ENCODE results near the gene CAMK1D.

Gene CAMK1D

DNA sequence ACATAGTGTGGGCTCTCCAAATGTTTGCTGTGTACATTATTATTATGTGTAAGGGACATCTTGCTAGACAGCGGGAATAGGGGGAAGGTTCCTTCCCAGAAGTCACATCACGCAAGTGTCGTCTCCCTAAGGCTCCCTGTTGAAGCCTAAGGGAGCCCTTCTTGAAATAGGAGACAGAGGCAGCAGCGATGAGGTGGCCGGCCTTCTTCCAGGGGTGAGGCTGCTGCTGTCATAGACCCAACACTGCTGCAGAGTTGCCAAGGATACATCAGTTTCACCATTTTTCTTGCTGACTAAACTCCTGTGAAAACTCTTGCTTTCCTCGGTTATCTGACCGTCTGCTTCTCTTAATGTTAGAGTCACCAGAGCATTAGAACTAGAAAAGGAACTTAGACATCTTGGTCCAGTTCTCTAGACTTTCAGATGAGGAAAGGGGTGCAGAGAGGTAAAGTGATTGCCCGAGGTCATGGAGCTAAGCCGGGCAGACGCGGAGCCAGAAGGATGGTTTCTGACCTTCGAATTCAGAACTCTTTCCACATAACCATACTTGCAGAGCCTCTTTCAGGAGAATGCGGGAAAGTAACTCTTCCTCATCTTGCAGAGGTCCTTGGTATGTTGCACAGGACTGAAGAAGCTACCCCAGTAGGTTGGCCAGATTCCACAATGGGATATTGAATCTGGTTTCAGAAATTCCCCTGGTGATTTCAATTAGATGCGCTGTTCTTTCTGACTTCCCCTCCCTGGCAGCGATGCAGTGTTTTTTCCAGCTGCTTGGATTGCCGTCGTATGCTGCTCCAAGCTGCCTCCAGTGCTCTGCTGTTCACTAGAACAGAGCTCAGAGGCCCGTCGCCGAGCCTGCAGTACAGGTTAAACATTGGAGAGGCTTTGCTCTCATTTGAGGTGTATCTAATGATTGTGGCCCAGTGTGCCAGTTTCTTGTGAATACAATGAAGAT, 217.1 kb downstream of the CAMK1D start:
- DNase-seq, result no peak

DNA sequence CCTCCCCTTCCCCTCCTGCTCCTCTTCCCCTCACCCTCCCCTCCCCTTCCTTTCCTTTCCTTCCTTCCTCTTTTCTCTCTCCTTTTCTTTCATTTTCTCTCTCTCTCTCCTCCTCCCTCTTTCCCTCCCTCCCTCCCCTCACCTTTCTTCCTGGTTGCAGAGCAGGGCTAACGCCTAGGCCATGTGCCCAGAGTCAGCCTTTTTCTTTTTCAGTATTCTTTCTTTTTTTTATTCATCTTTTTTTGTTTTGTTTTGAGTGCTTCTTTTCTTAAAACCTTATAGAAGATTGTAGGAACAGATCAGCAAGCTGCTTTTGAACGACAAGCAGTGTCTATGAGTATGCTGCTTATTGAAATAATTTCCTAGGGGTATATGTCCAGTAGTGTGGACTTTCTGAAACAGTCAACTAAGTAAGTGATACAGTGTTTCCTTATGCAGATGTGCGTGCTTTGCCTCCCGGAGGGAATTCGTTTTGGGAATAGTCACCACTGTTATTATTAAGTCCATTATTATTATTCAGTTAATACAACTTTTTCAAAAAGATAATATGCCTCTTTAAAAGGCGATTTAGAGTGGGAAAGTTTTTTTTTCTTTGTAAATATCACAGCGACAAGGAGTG, 219.2 kb downstream of the CAMK1D start:
- DNase-seq, result no peak

DNA sequence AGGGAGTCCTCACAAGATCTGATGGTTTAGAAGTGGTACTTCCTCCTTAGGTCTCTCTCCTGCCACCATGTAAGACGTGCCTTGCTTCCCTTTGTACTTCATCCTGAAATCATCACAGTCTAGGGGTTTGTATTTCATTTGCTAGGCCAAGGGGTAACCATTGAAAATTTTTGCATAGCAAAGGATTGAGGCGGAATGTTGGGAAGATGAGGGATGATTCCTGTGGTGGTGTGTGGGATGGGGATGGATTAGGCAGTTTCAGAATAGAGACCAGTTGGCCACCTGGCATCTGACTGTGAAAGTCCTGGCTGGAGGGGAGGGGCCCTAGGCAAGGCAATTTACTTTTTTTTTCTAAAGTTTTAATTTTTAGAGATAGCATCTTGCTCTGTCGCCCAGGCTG, 222.9 kb downstream of the CAMK1D start:
- no peak for DNase-seq

DNA sequence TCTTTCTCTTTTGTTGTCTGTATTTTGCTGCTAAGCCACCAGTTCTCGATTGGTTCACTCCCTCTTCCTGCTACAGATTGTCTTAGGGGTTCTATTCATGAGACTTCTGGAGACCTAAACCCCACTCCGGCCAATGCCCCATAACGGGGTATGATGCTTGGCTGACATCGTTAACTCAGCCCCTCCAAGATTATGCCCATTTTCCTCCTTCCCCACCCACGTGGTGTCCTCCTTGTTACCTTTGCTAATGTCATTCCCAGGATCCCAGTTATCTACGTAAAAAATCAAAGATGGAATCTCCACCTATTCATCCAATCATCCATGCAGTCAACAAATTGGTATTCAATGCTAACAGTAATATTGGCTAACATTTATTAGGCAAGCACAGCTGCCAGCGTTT, 228.3 kb downstream of the CAMK1D start:
- DNase-seq, result no peak

DNA sequence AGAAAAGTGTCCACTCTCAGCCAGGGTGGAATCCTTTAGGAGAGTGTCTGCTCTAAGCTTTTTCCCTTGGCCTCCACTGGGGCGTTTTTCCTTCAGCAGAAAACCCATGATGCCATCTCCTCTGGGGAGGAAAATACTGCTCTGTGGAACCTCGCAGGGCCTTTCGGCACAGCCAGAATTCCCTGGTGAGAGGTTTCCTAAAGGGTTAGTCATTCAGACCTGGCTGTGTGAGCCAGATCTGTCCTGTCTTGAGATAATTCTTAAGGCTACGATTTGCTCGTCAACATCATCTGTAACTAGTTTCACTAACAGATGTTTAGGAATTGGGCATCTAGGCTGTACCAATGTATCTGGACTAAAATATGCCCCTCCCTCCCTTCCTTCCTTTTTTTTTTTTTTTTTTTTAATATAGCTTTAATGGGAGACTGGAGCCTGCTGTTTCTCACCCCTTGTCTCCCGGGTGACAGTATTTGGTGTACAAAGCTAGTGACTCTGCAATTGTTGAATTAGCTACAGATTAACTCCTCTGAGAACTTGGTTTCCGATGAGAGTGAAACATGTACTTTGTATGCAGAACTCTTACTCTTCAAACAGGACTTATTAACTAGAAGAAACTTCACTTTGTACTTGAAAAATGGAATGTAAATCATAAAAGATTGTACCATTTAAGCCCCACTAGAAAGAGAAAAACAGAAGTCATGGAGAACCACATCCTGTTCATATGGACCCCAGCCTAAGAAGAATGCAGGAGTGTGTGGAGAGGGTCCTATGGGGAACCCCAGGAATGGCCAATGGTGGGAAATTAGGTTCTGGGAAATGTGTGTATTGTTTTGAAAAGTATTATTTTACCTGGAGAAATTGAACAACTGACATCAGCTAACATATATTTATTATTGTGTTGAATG, 230.9 kb downstream of the CAMK1D start:
- no peak for DNase-seq

DNA sequence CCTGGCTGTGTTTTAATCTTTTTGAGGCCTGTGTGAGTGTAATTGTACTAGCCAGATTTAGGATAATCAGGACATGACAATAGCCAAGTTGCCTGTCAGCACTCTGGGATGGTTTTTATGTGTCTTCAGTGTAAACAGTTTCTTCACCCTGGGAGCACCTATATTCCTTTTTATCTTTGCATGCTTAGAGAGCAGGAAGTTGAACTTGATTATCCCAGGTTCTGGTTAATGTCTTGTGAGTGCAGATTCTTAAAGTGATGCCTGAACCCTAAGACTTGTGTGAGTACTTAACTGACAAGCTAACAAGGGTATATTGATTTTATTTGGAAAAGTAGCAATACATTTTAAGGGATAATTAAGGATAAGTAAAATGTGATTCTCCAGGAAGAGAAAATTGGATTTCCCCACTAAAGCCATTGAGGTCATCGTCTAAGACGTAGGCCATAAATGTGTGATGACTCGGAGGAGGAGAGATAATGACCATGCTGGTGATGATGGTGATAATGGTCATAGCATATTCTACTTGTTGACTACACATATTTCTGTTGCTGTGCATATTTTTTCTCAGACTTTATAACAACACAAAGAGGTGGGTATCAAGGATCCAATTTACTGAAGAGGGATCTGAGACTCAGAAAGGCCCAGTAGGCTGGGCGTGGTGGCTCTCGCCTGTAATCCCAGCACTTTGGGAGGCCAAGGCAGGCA, 234.7 kb downstream of the CAMK1D start:
- no peak for DNase-seq

DNA sequence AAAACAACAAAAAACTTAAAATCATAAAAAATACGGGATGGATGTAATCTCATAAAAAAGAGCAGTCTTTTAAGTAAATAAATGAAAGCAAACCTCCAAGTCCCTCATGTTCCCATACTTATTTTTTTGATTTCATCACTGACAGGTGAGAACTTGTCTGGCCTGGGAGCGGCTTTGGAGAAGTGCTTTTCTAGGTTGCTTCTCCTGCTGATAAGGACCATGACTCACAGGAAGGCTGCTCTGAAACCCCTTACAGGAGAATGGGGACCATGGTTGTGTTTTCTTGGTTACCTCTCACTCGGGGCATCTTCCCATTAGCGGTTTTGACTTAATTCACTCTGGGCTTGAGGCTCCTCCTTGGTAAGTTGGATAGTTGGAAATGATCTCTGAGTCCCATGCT, 237.4 kb downstream of the CAMK1D start:
- no peak for DNase-seq

DNA sequence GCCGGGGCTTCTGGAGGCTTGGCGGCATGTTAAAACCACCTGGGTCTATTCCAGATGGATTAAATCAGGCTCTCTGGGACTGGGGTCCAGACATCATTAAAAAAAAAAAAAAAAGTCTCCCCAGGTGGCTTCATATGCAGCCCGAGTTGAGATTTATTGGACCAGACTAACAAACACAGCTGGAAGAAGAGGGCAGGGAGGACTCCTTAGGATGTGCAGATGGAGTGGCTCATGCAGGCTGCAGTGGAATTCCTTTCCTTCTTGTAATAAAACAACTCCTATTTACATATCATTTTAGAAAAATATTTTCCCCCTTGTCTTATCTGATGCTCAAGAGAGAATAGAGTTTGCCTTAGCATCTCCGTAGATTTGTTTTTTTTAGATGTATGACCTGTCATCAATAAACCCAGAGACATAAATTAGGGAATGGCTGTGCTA, 238.1 kb downstream of the CAMK1D start:
- DNase-seq, result no peak

DNA sequence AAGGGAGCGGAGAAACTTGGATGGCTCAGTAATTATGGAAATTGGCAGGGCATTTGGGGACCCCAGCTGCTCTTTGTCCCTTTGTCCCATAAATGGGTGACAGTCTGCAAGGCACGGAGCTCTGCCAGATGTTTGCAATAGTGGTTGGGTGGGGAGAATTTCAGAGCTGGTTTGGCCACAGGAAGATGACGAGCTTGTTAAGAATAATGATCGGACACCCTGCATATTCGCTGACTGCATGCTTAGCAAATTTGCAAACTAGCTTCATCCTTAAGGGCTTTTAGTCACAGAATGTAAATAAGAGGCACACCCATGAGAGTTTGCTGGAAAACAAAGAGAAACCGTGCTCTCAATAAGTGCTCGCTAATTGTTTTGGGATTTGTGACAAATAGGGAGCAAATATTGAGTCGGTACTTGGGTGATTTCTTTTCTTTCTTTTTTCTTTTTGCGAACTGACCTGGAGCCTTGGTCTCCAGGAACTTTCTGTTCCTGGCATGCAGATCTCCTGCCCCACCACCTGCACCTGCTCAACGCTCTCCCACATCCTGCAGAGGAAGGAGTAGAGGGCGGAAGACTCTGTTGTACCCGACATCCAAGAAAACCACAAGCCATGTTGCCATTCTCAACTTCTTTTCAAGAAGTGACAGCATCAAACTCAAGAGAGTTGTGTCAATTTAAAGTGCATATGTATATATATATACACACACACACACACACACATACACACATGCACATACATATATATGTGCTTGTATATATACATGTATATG, 238.9 kb downstream of the CAMK1D start:
- peak in 1 of 2 donors; percentile 35 for DNase-seq

DNA sequence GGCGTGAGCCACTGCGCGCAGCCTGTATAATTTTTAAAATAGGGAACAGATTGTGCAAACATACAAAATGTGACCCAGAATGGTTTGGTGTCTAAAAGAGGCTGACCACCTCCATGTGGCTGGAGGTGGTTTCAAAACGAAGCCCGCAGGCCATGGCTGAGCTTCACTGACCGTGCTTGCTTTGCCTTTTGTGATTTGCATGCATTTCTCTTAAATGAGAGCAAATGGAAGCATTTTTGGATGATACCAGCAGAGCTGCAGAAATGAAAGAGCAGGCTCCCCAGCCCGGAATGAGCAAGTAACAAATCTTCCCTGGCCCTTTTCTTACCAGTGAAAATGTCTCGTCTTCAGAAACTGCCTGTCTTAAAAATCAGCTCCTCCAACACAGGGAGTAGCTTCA, 239.9 kb downstream of the CAMK1D start:
- no peak for DNase-seq

DNA sequence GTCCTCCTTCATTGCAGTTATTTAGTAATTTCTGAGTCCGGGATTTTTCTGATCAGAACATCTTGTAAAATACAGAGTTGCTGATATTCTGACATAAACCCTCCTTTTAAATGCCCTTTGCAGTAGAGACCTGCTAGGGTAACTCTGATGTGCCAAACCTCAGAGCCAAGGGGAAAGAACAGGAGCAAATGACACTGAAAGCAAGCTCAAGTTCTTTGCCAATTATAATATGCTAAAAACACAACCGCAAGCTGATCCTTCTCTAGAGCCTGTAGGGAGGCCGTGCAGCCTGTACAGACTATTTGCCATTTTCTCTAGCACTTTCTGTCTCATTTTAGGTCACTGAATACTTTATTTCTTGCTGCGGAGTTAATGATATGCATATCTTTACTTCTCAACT, 240.4 kb downstream of the CAMK1D start:
- DNase-seq, result no peak

DNA sequence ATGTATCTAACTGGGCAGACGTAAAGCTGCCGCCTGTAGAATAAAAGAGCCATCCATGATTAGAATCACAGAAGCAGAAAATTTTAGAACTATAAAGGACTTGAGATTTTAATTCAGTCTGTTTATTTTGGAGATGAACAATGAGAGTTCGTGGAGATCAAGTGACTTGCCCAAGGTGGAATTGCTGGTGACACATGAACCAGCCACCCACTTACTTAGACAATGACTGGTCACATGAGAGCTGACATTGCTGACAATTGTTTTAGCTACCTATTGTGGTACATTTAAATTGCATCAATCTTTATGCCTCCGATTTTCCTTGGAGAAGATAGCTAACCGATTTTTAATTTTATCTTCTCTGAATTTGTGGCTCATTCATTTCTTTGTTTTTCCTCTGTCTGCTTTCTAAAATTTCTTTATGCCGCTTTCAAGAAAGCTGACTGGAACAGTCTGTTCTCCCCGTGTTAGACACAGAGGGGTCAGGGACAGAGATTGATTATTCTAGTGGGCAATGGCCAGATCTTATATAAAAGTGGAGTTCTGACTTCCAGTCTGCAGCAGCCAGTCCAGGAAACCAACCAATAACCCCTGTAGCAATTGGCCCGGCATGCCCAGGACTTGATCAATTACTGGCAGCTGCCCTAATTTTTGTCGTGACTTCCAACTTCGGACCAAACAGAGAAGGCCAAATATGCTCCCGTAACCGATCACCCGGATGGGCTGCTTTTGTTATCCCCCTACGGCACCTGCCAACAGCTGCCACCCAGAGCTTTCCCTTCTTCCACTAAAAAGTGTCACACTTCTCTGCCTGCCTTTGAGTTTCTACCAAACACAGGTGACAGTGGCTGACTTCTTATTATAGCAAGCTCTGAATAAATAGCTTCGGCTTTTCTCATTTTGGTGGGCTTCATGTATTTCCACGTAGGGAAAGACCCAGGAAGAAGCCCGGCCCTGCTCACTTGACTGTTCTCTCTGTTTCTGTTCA, 241.6 kb downstream of the CAMK1D start:
- no peak for DNase-seq

DNA sequence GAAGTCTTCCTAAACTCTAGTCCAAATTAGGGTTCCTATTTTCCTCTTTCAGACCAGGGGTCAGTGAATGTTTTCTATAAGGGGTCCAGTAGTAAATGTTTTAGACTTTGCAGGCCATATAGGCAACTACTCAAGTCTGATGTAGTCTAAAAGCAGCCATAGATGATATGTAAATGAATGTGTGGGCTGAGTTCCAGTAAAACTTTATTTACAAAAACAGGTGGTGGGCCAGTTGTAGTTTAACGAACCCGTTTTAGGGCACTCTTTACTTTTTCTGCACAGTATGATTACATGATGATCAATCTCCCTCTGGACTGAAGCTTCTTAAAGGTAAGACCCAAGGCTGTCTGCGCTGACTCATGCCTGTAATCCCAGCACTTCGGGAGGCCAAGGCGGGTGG, 243.6 kb downstream of the CAMK1D start:
- DNase-seq, result no peak

DNA sequence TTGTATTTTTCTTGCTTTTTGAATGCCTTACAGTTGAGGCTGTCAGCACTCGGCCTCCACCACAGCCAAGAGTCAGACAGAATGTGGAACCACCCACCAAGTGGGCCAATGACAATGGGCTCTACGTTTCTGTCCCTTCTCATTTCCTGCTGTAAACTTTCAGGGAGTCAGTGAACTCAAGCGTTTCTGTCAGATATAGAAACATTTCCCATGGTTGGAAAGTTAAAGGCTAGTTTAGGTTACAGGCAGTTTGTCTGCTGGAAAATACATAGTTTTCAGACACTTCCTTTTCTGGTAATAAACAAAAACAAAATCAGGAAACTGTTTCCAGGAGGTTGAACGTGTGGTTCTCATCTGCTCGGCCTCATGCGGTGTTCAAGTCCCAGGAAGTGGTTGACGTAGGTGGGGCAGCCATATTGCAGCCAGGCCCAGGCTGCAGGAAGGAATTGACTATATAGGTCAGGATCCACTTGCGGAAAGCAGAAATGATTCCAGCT, 245.1 kb downstream of the CAMK1D start:
- DNase-seq, result peak; percentile 43 to 49

DNA sequence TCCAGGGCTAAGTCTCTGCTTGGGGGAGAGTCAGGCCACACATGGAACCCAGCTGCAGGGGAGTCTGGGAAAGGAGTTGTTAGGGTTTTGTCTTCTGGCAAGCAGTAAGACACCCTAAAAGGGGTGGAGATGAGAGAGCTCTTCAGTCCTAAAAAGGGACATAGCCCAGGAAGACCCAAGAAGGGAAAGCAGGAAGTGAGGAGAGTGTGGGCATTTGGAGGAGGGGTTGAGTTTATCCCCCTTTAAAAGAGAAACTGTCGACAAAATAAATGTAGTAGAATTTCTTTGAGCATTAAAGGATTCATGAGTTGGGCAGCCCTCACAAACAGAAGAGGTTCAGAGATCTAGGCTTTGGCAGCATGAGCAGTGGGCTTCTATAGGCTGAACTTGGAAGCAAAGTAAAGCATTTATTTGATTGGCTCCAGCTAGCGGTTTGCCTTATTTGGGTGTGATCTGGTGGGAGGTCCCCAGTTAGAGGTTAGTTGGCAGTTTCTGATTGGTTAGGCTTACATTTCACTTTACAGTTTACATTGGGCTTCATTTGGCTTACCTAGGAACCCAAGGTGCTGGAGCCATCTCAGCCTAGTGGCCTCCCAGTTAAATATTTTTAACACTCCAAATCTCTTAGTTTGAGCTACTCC, 246.7 kb downstream of the CAMK1D start:
- no peak for DNase-seq

DNA sequence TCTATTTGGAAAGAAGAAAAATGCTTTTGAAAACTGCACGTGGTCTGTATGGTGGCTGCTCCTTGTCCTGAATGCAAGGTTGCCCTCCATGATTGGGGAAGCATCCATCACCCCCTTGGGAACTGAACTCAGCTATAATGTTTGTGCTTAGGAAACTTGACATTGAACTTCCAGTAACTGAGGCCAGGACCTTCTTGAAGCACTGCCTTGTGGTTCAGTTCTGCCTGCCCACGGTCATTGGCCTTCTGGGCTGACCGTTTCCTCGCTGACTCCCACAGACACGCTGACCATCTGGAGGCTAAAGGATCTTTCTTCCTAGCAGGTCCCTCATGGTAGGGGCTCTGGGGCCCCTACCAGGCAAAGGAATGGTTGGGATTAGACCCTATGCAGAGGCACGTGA, 247.8 kb downstream of the CAMK1D start:
- no peak for DNase-seq

DNA sequence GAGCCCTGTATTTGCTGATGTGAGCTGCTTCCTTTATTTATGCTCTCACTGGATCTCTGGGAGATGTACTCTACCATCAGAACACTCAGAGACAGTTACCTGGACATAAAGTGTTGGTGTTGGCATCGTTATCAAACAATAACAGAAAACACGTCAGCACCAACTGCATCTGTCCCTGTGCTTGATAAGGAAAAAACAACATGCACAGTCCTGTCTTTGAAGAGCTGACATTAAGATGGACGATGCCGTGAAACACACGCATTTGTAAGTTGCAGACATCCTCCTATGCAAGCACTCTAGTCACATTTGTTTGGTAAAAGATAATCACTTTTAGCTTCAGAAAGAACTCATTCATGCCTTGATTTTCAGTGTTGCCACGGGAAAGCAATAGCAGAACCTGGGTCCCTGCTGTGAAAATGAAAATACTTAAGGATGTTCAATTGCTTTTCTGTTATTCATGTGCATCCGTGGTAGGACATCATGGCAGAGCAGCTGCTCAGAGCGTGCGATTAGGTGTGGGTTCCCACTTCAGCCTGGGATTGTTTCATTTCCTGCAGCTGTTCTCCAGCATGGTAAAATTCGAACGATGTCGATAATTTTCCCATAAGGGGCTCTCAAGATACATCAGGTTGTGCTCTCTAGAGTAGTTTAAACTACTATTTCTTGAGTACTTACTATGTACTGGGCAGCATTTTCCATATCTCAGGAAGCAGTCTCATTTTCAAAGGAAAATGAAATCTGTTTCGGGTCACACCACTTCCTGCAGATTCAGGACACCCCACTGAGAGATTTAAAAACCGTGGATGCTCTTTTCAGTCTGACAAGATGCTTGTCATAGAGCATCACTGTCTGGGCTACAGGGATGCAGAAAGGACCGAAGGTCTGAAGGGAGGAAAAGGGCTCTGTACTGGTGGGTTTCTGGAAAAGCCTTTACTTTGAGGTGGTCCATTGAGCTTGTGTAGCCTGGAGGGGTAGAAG, 248.7 kb downstream of the CAMK1D start:
- no peak for DNase-seq

DNA sequence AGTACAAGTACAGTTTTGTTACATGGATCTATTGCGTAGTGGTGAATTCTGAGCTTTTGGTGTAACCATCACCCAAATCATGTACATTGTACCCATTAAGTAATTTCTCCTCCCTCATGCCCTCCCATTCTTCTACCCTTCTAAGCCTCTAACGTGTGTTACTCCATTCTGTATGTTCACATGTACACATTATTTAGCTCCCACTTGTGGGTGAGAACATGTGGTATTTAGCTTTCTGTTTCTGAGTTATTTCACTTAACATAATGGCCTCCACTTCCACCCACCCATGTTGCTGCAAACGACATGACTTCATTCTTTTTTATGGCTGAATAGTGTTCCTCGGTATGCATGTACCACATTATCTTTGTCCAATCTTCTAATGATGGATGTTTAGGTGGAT, 251.3 kb downstream of the CAMK1D start:
- no peak for DNase-seq

DNA sequence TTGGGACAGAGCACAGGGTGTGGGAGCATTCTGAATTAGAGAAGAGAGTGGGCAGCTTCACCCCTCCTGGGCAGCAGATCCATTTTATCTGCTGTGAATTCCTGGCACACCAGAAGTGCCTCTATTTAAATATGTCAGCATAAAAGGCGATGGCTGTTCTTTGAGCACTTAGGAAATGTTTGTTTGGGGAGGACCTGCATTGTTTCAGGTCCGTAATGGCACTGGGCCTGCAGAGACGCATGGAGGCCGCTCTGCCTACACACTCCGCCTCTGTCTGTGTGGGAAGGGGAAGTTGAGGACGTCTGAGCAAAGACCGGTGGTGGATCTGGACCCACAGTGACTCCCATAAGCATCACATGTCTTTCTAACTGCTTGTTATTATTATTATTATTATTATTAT, 253.2 kb downstream of the CAMK1D start:
- no peak for DNase-seq
